Aorta (tissue), 5 donors: ENCODE data around the gene GLMP. TPM values are rescaled to one million over a fixed set of nuclear protein-coding genes. Genes with fewer than 3 reads are reported as not detected.
"Not testable (repeated sequence)": the region's sequence is repeated elsewhere in the genome, so short reads cannot be mapped to it uniquely, and the experiment has no call there.

Experiments used
- ATAC-seq: fragments of 200-7000 bp; cut with Tn5 transposase; one replicate; pipeline ENCODE4 v1.9.1; 2022; ENCODE audit warnings: moderate library complexity; ENCODE audit not compliant: low FRiP score
- DNase-seq, 2 donors: peaks; one replicate each; pipeline ENCODE4 v3.0.0-alpha.2; 2020
- H3K27ac ChIP-seq, 2 donors: one replicate each; pipeline ENCODE4 v1.5.1; 2013; ENCODE audit warnings: low read length in 2 of 2, mild to moderate bottlenecking in 2 of 2, moderate library complexity in 2 of 2, control low read depth in 1 of 2, inconsistent platforms in 1 of 2, low read depth in 1 of 2
- H3K27me3 ChIP-seq, 2 donors: one replicate each; pipeline ENCODE4 v1.6.1; 2013; ENCODE audit warnings: control low read depth in 1 of 2, low read length in 1 of 2, mild to moderate bottlenecking in 1 of 2, moderate library complexity in 1 of 2; ENCODE audit not compliant: insufficient read depth in 2 of 2, control insufficient read depth in 1 of 2
- H3K36me3 ChIP-seq, 2 donors: one replicate each; pipeline ENCODE4 v1.6.1; 2013; ENCODE audit warnings: control low read depth in 1 of 2, low read length in 1 of 2, mild to moderate bottlenecking in 1 of 2; ENCODE audit not compliant: insufficient read depth in 2 of 2, control insufficient read depth in 1 of 2
- H3K4me1 ChIP-seq, 2 donors: one replicate each; pipeline ENCODE4 v1.6.1; 2013; ENCODE audit warnings: low read length in 2 of 2, control low read depth in 1 of 2, mild to moderate bottlenecking in 1 of 2, moderate library complexity in 1 of 2; ENCODE audit not compliant: insufficient read depth in 2 of 2, control insufficient read depth in 1 of 2
- H3K4me3 ChIP-seq, 2 donors: one replicate each; pipeline ENCODE4 v1.5.1; 2013; ENCODE audit warnings: low read length in 2 of 2, control low read depth in 1 of 2, mild to moderate bottlenecking in 1 of 2
- H3K9me3 ChIP-seq: one replicate; pipeline ENCODE4 v1.6.1; 2013; ENCODE audit warnings: mild to moderate bottlenecking, low read length; ENCODE audit not compliant: control insufficient read depth
- WGBS, 2 donors: extraction: QIAGEN DNeasy Blood & Tissue Kit; methylation state at CpG; one replicate each; pipeline ENCODE4 v1.1.7; 2013; 5-methylcytosine and 5-hydroxymethylcytosine counted together
- intact Hi-C, 2 donors: fragments of 100-400 bp; cut with DNase I; formaldehyde crosslinking; loops; one replicate each; pipeline versions ENCODE4 v1.14.2 to v1.15.0; 2022
- polyA plus RNA-seq, 2 donors: library from polyadenylated mRNA; stranded (reverse); fragments of 200-250 nt; gene quantifications; one replicate each; pipeline ENCODE4 v1.2.3, GENCODE V29; 2013
- total RNA-seq, 2 donors: library from RNA; stranded (reverse); fragmentation: NEBNext Ultra II Directional; extraction: Animal tissue kit (Norgen Biotek cat#: 25700); gene quantifications; one replicate each; pipeline ENCODE4 v1.2.1, GENCODE V29; 2021
- donor health status: healthy with polysubstance abuse.
- donor health status: Bipolar disorder and iron deficiency.
- donor health status: DM: no; HTN: no; CAD: no.
- donor health status: DM: no; HTN: no; CAD: no.
- donor health status: DM: yes; HTN: yes; CAD: no.

The GLMP gene
- total and polyA plus RNA-seq, 4 donors = 36.4 to 57.1 (median 46.5) TPM

DNA sequence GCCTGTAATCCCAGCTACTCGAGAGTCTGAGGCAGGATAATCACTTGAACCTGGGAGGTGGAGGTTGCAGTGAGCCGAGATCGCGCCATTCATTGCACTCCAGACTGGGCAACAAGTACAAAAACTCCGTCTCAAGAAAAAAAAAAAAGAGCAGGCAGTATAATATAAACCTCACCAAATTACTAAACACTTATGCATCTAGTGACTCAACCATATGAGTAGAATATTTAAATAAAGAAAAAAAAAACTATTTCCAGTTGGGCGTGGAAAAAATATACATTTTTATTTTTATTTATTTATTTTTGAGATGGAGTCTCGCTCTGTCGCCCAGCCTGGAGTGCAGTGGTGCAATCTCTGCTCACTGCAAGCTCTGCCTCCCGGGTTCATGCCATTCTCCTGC, 27.7 kb upstream of the GLMP start:
- WGBS, 2 donors = 92 to 94% methylated on average over 9 of the region's 9 CpGs

GRCh38 chr1:156320560-156320959, 25.1 kb upstream of the GLMP start:
- WGBS, 2 donors = 78 to 79% methylated on average over 3 of the region's 3 CpGs
- intact Hi-C loops = no loop called here
- H3K36me3 ChIP-seq = peaks cover 18 to 19% of the 10 kb centered on the region in 2 donors
- no peaks in the 10 kb centered on the region for H3K9me3 ChIP-seq
- no peak overlapping the region for H3K27ac ChIP-seq
- no peak overlapping the region for H3K4me3 ChIP-seq
- no peak for ATAC-seq
- no peaks in the 10 kb centered on the region for H3K4me1 ChIP-seq
- DNase-seq = no peak
- H3K27me3 ChIP-seq = no peaks in the 10 kb centered on the region

More for the DNA sequence above, 27.7 kb upstream of the GLMP start:
- H3K4me3 ChIP-seq, H3K4me1 ChIP-seq, intact Hi-C loops, ATAC-seq, H3K27ac ChIP-seq, H3K9me3 ChIP-seq, DNase-seq, H3K27me3 ChIP-seq: not testable (repeated sequence)
- H3K36me3 ChIP-seq = peaks cover 10 to 12% of the 10 kb centered on the region in 2 donors

DNA sequence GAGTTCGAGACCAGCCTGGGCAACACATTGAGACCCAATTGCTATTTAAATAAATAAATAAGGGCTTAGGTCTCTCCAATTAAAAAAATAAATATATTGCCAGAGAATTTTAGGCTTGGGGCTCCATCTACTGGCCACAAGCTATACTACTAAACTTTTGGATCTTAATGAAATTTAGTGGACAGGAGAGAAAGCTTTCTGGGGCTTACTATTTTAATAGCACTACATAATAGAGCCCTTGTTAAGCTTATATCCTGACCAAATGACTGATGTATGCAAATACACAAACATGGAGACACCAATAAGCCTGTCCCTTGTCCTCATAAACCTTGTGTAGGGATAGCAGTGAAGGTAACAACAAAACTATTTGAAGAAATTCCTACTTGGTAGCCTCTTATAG, 24.2 kb upstream of the GLMP start:
- ATAC-seq (no peak), DNase-seq (no peak)
- 52 to 63% methylated on average over 1 of the region's 1 CpG for WGBS, 2 donors
- intact Hi-C loops = no loop called here
- H3K27ac ChIP-seq = no peak overlapping the region
- H3K36me3 ChIP-seq = peaks cover 19% of the 10 kb centered on the region in 2 donors
- H3K4me3 ChIP-seq = no peak overlapping the region
- H3K9me3 ChIP-seq = no peaks in the 10 kb centered on the region
- H3K27me3 ChIP-seq = no peaks in the 10 kb centered on the region
- no peaks in the 10 kb centered on the region for H3K4me1 ChIP-seq

GRCh38 chr1:156316909-156317308, 21.4 kb upstream of the GLMP start:
- Histone ChIP-seq H3K27me3 (no peaks in the 10 kb centered on the region), H3K27ac (no peak overlapping the region), H3K4me3 (no peak overlapping the region), H3K36me3 (peaks cover 19 to 25% of the 10 kb centered on the region in 2 donors), H3K4me1 (no peaks in the 10 kb centered on the region), H3K9me3 (no peaks in the 10 kb centered on the region)
- intact Hi-C loops = no loop called here
- DNase-seq (no peak), ATAC-seq (no peak)
- WGBS, 2 donors = 91 to 93% methylated on average over 7 of the region's 7 CpGs

DNA sequence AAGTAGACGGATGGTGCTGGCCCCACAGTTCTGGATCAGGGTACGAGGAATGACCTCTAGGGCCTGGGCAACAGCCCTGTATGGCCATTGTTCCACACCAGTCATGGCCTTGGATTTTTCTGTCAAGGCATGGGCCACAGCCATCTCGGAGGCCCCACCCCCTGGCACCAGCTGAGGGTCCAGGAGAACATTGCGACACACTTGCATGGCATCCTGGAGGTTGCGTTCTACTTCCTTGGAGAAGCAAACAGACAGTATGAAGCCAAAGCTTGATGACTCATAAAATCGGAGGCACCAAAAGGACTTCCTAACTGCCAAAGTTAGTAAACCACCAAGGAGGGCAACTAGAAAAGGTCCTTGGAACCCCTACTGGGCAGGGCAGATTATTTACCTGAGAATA, 15.5 kb upstream of the GLMP start:
- Histone ChIP-seq H3K9me3 (no peaks in the 10 kb centered on the region), H3K36me3 (peaks cover 7 to 9% of the 10 kb centered on the region in 2 donors), H3K4me3 (no peak overlapping the region), H3K27ac (no peak overlapping the region), H3K27me3 (no peaks in the 10 kb centered on the region), H3K4me1 (no peaks in the 10 kb centered on the region)
- ATAC-seq (no peak), DNase-seq (peak in 1 of 2 donors; percentile 55)
- 77 to 82% methylated on average over 6 of the region's 6 CpGs for WGBS, 2 donors
- intact Hi-C loops = no loop called here

DNA sequence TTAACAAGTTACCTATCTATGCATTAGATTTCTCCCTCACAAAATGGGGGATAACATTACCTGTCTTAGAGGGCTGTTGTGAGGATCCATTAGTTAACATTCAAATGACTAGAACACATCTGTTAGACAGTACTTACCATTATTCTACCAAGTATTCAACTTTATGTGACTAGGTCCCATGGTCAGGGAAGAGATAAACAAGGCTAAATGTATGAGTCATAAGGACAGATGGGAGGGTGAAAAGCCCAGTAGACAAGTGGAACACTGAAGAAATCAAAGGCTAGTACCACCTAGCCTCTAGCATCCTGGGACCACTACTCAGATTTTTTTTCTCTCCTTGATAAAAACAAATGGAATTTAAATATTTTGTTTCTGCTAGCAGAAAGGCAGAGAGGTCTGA, 12.6 kb upstream of the GLMP start:
- H3K4me3 ChIP-seq = no peak overlapping the region
- H3K27me3 ChIP-seq = no peaks in the 10 kb centered on the region
- ATAC-seq (no peak), DNase-seq (no peak)
- H3K4me1 ChIP-seq = no peaks in the 10 kb centered on the region
- H3K27ac ChIP-seq = no peak overlapping the region
- peaks cover 6 to 9% of the 10 kb centered on the region in 2 donors for H3K36me3 ChIP-seq
- no peaks in the 10 kb centered on the region for H3K9me3 ChIP-seq
- intact Hi-C loops = no loop called here

DNA sequence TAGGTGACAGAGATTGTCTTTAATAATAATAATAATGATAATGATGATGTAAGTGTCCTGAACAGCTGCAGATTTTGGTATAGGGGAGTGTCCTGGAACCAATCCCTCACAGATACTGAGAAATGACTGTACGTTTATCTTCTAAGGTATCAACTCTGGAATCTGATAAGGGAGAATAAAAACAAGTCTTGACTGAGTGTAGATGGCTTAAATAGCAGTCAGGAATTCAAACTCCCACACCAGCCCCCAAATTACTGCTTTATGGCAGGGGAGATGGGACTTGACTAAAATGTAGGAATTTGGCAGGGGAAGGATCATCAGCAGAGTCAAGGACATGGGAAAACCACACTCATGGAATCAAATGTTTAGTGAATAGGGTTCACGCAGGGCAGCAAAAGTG, 9.7 kb upstream of the GLMP start:
- 57% methylated on average over 2 of the region's 2 CpGs for WGBS, 2 donors
- Histone ChIP-seq H3K4me3 (no peak overlapping the region), H3K27me3 (no peaks in the 10 kb centered on the region), H3K4me1 (no peaks in the 10 kb centered on the region), H3K9me3 (no peaks in the 10 kb centered on the region), H3K27ac (no peak overlapping the region), H3K36me3 (peaks cover 0 to 4% of the 10 kb centered on the region in 2 donors)
- DNase-seq (no peak), ATAC-seq (no peak)
- intact Hi-C loops = no loop called here

DNA sequence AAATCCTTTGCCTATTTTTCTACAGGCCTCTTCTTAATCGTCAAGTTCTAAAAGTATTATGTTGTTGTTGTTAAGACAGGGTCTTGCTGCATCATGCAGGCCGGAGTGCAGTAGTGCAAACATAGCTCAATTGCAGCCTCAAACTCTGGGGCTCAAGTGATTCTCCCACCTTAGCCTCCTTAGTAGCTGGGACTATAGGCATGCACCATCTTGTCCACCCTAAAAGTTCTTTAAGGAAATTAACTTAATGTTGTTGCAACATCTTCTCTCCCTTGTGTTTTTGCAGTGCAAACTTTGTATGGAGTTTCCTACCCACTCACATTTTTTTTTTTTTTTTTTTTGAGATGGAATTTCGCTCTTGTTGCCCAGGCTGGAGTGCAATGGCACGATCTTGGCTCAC, 7.8 kb upstream of the GLMP start:
- ATAC-seq = no peak
- 92 to 94% methylated on average over 2 to 4 of the region's 4 CpGs for WGBS, 2 donors
- Histone ChIP-seq H3K27ac (no peak overlapping the region), H3K4me3 (no peak overlapping the region), H3K4me1 (no peaks in the 10 kb centered on the region), H3K9me3 (no peaks in the 10 kb centered on the region), H3K36me3 (no peaks in the 10 kb centered on the region), H3K27me3 (no peaks in the 10 kb centered on the region)
- no peak for DNase-seq
- intact Hi-C loops = no loop called here

- DNase-seq = peak in 1 of 2 donors; percentile 67
- no peaks in the 10 kb centered on the region for H3K27me3 ChIP-seq
- no peaks in the 10 kb centered on the region for H3K4me1 ChIP-seq
- no peak for ATAC-seq
- intact Hi-C loops = no loop called here
- no peak within 1 kb of the TSS for H3K4me3 ChIP-seq
- H3K9me3 ChIP-seq = no peaks in the 10 kb centered on the region
- H3K36me3 ChIP-seq = no peaks in the 10 kb centered on the region
- no peak within 1 kb of the TSS for H3K27ac ChIP-seq
- WGBS, 2 donors = 89% methylated on average over 19 of the region's 19 CpGs
These were observed 3.4 kb upstream of the GLMP start, which contains the start of gene VHLL for GRCh38 chr1:156298852-156299357. VHLL (minus strand) TSS chr1:156299307; CDS start chr1:156299189, 118 bp downstream.
